ENCODE data around the gene CLEC3B. TPM values are rescaled to one million over a fixed set of nuclear protein-coding genes. Genes with fewer than 3 reads are reported as not detected.
A peak's percentile ranks its signal among the peaks of the same experiment; 100 is the strongest.
"Not testable (repeated sequence)": the region's sequence is repeated elsewhere in the genome, so short reads cannot be mapped to it uniquely, and the experiment has no call there.

CLEC3B gene
- total RNA-seq, 2 donors from 2014 or later = 9.6 to 28.9 TPM

DNA sequence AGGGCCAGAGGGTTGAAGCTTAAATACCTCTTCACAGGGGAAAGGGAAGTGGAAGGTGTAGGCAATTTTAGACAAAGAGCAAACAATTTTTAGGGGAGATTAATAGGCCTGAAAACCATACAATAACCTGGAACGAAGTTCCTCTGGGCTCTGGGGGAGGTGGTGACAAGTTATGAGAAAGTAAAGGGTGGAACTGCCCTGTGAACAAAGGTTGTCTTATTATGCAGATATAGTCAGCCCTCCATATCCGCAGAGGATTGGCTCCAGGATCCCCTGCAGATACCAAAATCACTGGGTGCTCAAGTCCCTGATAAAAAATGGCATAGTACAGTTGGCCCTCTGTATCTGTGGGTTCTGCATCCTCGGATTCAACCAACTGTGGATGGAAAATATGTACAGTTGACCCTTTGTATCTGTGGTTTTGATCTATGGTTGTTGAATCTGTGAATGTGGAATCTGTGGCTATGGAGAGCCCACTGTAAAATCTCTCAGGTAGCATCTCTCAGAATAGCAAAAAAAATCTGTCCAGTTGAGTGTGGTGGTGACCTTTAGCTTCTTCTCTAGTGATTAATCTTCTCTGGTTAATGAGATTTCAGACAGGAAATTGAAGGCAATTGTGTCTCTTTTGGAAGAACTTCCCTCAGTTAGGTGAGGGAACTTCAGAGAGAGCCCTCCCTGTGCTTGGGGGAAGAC lies 40.2 kb downstream of the CLEC3B start:
- peak; percentile 42 for DNase-seq
- TF ChIP-seq, protein P1, sequence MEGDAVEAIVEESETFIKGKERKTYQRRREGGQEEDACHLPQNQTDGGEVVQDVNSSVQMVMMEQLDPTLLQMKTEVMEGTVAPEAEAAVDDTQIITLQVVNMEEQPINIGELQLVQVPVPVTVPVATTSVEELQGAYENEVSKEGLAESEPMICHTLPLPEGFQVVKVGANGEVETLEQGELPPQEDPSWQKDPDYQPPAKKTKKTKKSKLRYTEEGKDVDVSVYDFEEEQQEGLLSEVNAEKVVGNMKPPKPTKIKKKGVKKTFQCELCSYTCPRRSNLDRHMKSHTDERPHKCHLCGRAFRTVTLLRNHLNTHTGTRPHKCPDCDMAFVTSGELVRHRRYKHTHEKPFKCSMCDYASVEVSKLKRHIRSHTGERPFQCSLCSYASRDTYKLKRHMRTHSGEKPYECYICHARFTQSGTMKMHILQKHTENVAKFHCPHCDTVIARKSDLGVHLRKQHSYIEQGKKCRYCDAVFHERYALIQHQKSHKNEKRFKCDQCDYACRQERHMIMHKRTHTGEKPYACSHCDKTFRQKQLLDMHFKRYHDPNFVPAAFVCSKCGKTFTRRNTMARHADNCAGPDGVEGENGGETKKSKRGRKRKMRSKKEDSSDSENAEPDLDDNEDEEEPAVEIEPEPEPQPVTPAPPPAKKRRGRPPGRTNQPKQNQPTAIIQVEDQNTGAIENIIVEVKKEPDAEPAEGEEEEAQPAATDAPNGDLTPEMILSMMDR (IDR thresholded peaks at IDR 0.05) = no peak
- Histone ChIP-seq H3K27me3 (no peaks in the 10 kb centered on the region), H3K4me3 (no peak overlapping the region), H3K9ac (ENCODE audit: low read depth in 2 of 2, low read length in 2 of 2) (no peak overlapping the region), H3K9me3 (no peaks in the 10 kb centered on the region), H3K36me3 (no peaks in the 10 kb centered on the region), H3K4me1 (peaks cover 12% of the 10 kb centered on the region), H3K27ac (peak overlapping the region; percentile 74)
- intact Hi-C loops (cut with DNase I) = no loop called here

DNA sequence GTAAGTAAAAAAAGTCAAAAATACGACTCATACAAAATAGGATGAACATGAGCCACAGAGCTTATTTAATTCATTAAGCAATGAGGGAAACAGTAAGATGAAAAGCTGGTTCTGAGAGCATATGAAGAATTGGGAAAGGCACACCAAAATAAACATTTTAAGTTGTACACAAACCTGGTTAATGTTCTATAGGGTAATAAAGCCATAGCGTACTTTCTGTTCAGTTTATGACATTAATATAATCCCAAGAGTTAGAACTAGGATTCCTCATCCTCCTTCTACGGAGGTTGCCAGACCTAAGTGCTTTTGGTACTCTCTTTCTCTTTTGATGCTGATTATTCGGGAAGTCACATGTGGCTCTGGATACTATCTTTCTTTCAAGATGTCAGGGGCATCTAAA lies 41.4 kb downstream of the CLEC3B start:
- no peaks in the 10 kb centered on the region for H3K9me3 ChIP-seq
- H3K27ac ChIP-seq = peak overlapping the region; percentile 74
- peaks cover 12% of the 10 kb centered on the region for H3K4me1 ChIP-seq
- H3K4me3 ChIP-seq = no peak overlapping the region
- no peak for DNase-seq
- intact Hi-C loops (cut with DNase I) = no loop called here
- no peak overlapping the region for H3K9ac ChIP-seq (ENCODE audit: low read depth in 2 of 2, low read length in 2 of 2)
- H3K36me3 ChIP-seq = no peaks in the 10 kb centered on the region
- TF ChIP-seq, protein P1 (IDR thresholded peaks at IDR 0.05) = no peak
- H3K27me3 ChIP-seq = no peaks in the 10 kb centered on the region

DNA sequence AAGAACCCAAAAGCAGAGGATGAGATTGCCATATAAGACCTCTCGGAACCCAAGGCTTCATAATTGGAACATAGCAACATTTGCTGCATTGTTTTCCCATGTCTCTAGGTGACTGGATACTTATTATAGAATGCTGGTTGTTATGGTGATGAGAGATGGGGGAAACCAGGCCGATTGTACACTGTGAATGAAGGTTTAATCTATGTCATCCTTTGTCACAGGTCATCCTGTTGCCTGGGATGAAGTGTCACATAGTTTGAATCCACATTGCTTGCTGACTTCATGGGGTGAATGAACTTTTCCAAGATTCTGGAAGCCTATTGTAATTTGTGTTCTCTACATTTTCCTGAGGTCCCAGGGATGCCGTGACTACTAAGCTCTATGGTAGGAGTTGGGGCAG lies 41.8 kb downstream of the CLEC3B start:
- TF ChIP-seq, protein P1 (IDR thresholded peaks at IDR 0.05) = no peak
- H3K27ac ChIP-seq = peak overlapping the region; percentile 74
- no peaks in the 10 kb centered on the region for H3K27me3 ChIP-seq
- no peak overlapping the region for H3K9ac ChIP-seq (ENCODE audit: low read depth in 2 of 2, low read length in 2 of 2)
- intact Hi-C loops (cut with DNase I) = no loop called here
- no peaks in the 10 kb centered on the region for H3K36me3 ChIP-seq
- H3K4me1 ChIP-seq = peaks cover 12% of the 10 kb centered on the region
- H3K9me3 ChIP-seq = no peaks in the 10 kb centered on the region
- no peak overlapping the region for H3K4me3 ChIP-seq
- DNase-seq = no peak

DNA sequence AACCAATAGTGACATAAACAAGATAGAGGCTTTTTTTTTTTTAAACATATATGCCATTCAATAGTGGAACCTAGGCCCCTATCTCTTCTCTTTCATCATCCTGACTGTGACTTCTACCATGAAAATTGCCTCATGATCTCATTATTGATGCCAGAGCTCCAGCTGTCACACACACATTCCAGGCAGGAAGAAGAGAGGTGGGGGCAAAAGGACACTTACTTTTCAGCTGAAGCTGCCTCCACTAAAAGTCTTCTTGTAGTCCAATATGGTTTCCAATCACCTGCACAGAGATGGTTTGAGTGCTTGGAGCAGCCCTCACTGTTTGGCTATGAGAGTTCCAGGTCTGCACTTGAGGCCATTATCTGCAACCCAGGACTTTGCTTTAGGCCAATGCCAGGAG lies 45.0 kb downstream of the CLEC3B start:
- no peaks in the 10 kb centered on the region for H3K27me3 ChIP-seq
- H3K4me3 ChIP-seq = no peak overlapping the region
- TF ChIP-seq, protein P1 (IDR thresholded peaks at IDR 0.05) = no peak
- H3K4me1 ChIP-seq = peaks cover 9% of the 10 kb centered on the region
- intact Hi-C loops (cut with DNase I) = no loop called here
- DNase-seq = no peak
- no peaks in the 10 kb centered on the region for H3K9me3 ChIP-seq
- no peaks in the 10 kb centered on the region for H3K36me3 ChIP-seq
- no peak overlapping the region for H3K9ac ChIP-seq (ENCODE audit: low read depth in 2 of 2, low read length in 2 of 2)
- H3K27ac ChIP-seq = no peak overlapping the region

DNA sequence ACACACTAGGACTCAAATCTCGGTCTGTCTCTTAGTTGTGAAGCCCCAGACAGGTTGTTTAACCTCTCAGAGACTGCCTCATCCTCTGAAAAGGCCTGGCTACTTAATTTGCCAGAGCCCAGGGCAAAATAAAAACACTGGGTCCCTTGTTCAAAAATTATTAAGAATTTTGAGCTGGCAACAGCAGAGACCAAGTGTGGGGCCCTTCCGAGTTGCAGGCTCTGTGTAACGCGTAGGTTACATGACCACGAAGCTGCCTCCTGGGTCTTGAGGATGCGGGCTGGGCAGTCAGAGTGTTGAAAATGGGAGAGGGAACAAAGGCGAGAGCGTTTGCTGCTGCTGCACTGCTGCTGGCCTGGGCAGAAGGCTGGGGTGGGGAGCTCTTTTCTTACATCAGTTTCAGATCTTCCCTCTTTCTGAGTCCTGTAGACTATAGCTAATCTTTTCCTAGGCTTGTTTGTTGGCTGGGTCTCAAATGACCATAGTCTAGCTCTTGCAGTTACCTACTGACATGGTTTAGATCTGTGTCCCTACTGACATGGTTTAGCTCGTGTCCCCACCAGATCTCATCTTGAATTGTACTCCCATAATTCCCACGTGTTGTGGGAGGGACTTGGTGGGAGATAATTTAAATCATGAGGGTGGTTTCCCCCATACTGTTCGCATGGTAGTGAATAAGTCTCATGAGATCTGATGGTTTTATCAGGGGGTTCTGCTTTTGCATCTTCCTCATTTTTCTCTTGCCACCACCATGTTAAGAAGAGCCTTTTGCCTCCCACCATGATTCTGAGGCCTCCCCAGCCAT lies 49.9 kb downstream of the CLEC3B start:
- Histone ChIP-seq H3K27me3 (no peaks in the 10 kb centered on the region), H3K27ac (no peak overlapping the region), H3K4me1 (no peaks in the 10 kb centered on the region), H3K36me3 (no peaks in the 10 kb centered on the region), H3K9me3 (no peaks in the 10 kb centered on the region), H3K9ac (ENCODE audit: low read depth in 2 of 2, low read length in 2 of 2) (no peak overlapping the region), H3K4me3 (no peak overlapping the region)
- TF ChIP-seq, protein P1 (IDR thresholded peaks at IDR 0.05) = no peak
- no peak for DNase-seq
- intact Hi-C loops (cut with DNase I) = no loop called here

DNA sequence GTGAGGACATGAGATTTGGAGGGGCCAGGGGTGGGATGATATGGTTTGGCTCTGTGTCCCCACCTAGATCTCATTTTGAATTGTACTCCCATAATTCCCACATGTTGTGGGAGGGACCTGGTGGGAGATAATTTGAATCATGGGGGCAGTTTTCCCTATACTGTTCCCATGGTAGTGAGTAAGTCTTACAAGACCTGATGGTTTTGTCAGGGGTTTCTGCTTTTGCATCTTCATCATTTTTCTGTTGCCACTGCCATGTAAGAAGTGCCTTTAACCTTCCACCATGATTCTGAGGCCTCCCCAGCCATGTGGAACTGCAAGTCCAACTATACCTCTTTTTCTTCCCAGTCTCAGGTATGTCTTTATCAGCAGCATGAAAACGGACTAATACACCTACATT lies 52.2 kb downstream of the CLEC3B start:
- H3K9me3 ChIP-seq; H3K4me1 ChIP-seq; intact Hi-C loops (cut with DNase I); H3K36me3 ChIP-seq; H3K27ac ChIP-seq; H3K9ac ChIP-seq (ENCODE audit: low read depth in 2 of 2, low read length in 2 of 2); H3K27me3 ChIP-seq; H3K4me3 ChIP-seq; DNase-seq: not testable (repeated sequence)
